Activated CD8-positive, alpha-beta memory T cell treated with anti-CD3 and anti-CD28 coated beads, Interleukin-2, amount 50 U/mL, for 24 hours (primary cell): ENCODE measurements around the gene IFNK.

Experiments
- DNase-seq: peaks from one replicate; pipeline ENCODE4 v3.0.0-alpha.2; 2020; ENCODE audit errors: extremely low read depth

Gene IFNK

GRCh38 chr9:27538647-27539046 lies 14.6 kb downstream of the IFNK start:
- no peak for DNase-seq

GRCh38 chr9:27539479-27540441 lies 15.7 kb downstream of the IFNK start:
- no peak for DNase-seq

GRCh38 chr9:27540502-27540901 lies 16.4 kb downstream of the IFNK start:
- DNase-seq = no peak

- no peak for DNase-seq
These were observed 17.6 kb downstream of the IFNK start for GRCh38 chr9:27541740-27542139.

- DNase-seq = no peak
These were observed 18.4 kb downstream of the IFNK start for GRCh38 chr9:27542508-27542907.

GRCh38 chr9:27545471-27545870 lies 21.4 kb downstream of the IFNK start:
- no peak for DNase-seq

- no peak for DNase-seq
These were observed 24.1 kb downstream of the IFNK start for GRCh38 chr9:27548055-27548741.

- DNase-seq = no peak
These were observed 25.2 kb downstream of the IFNK start for GRCh38 chr9:27549196-27549755.

GRCh38 chr9:27554712-27555111 lies 30.6 kb downstream of the IFNK start:
- no peak for DNase-seq

GRCh38 chr9:27556470-27556869 lies 32.4 kb downstream of the IFNK start:
- no peak for DNase-seq

GRCh38 chr9:27558307-27558706 lies 34.2 kb downstream of the IFNK start:
- DNase-seq = no peak

- DNase-seq = no peak
These were observed 36.4 kb downstream of the IFNK start for GRCh38 chr9:27560457-27560856.

GRCh38 chr9:27561685-27562084 lies 37.6 kb downstream of the IFNK start:
- DNase-seq = no peak

GRCh38 chr9:27563738-27564430 lies 39.8 kb downstream of the IFNK start:
- DNase-seq = no peak

GRCh38 chr9:27564670-27565069 lies 40.6 kb downstream of the IFNK start:
- no peak for DNase-seq

GRCh38 chr9:27565696-27566095 lies 41.6 kb downstream of the IFNK start:
- no peak for DNase-seq

GRCh38 chr9:27566118-27566517 lies 42.0 kb downstream of the IFNK start:
- DNase-seq = no peak

GRCh38 chr9:27569406-27569805 lies 45.3 kb downstream of the IFNK start:
- DNase-seq = no peak

GRCh38 chr9:27571011-27571410 lies 46.9 kb downstream of the IFNK start:
- DNase-seq = no peak

GRCh38 chr9:27572061-27572460 lies 48.0 kb downstream of the IFNK start:
- DNase-seq = no peak

GRCh38 chr9:27572566-27572917 lies 48.5 kb downstream of the IFNK start:
- no peak for DNase-seq
